Measurements from ENCODE around the gene CCNQ.

- TF ChIP-seq, protein P1, sequence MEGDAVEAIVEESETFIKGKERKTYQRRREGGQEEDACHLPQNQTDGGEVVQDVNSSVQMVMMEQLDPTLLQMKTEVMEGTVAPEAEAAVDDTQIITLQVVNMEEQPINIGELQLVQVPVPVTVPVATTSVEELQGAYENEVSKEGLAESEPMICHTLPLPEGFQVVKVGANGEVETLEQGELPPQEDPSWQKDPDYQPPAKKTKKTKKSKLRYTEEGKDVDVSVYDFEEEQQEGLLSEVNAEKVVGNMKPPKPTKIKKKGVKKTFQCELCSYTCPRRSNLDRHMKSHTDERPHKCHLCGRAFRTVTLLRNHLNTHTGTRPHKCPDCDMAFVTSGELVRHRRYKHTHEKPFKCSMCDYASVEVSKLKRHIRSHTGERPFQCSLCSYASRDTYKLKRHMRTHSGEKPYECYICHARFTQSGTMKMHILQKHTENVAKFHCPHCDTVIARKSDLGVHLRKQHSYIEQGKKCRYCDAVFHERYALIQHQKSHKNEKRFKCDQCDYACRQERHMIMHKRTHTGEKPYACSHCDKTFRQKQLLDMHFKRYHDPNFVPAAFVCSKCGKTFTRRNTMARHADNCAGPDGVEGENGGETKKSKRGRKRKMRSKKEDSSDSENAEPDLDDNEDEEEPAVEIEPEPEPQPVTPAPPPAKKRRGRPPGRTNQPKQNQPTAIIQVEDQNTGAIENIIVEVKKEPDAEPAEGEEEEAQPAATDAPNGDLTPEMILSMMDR (conservative IDR thresholded peaks at IDR 0.05): no peak
- TF ChIP-seq ZFX (IDR thresholded peaks at IDR 0.05): no peak
These were observed 9.4 kb upstream of the CCNQ start for GRCh38 chrX:153608376-153608775.
